Mesenchymal stem cell (in vitro differentiated cells and primary cell): ENCODE results near the gene HADH.
"Not testable (repeated sequence)": the region's sequence is repeated elsewhere in the genome, so short reads cannot be mapped to it uniquely, and the experiment has no call there.

Experiments used
- DNase-seq: peaks from one replicate; pipeline ENCODE4 v3.0.0-alpha.2; 2013
- H2AFZ ChIP-seq: one replicate; pipeline ENCODE4 v1.6.1; 2013; ENCODE audit warnings: low read depth, mild to moderate bottlenecking, control low read depth, inconsistent platforms, low read length, moderate library complexity
- H2AK5ac ChIP-seq: 2 replicates; pipeline ENCODE4 v1.6.1; 2013; ENCODE audit warnings: low read length, moderate library complexity, mild to moderate bottlenecking, inconsistent platforms; ENCODE audit not compliant: severe bottlenecking
- H2BK120ac ChIP-seq: one replicate; pipeline ENCODE4 v1.6.1; 2013; ENCODE audit warnings: low read depth, mild to moderate bottlenecking, inconsistent platforms, low read length, moderate library complexity
- H2BK12ac ChIP-seq, 2 experiments: one replicate each; pipeline ENCODE4 v1.6.1; 2013; ENCODE audit warnings: inconsistent platforms in 2 of 2, low read length in 2 of 2, mild to moderate bottlenecking in 2 of 2, moderate library complexity in 2 of 2, control low read depth in 1 of 2
- H2BK15ac ChIP-seq: one replicate; pipeline ENCODE4 v1.6.1; 2013; ENCODE audit warnings: mild to moderate bottlenecking, low read depth, inconsistent platforms; ENCODE audit not compliant: poor library complexity, severe bottlenecking
- H2BK5ac ChIP-seq: 2 replicates; pipeline ENCODE4 v1.6.1; 2013; ENCODE audit warnings: low read depth, mild to moderate bottlenecking, low read length, control low read depth, inconsistent platforms; ENCODE audit not compliant: poor library complexity, severe bottlenecking
- H3K14ac ChIP-seq, 2 experiments: one replicate each; pipeline ENCODE4 v1.6.1; 2013; ENCODE audit warnings: inconsistent platforms in 2 of 2, low read length in 2 of 2, control low read depth in 1 of 2, mild to moderate bottlenecking in 1 of 2, moderate library complexity in 1 of 2
- H3K18ac ChIP-seq, 2 experiments: one replicate each; pipeline ENCODE4 v1.6.1; 2013; ENCODE audit warnings: inconsistent platforms in 2 of 2, low read length in 2 of 2, control low read depth in 1 of 2, low read depth in 1 of 2, mild to moderate bottlenecking in 1 of 2
- H3K23ac ChIP-seq, 2 experiments: one replicate each; pipeline ENCODE4 v1.6.1; 2013; ENCODE audit warnings: inconsistent platforms in 2 of 2, low read length in 2 of 2, mild to moderate bottlenecking in 2 of 2, moderate library complexity in 2 of 2, control low read depth in 1 of 2
- H3K27ac ChIP-seq: 2 replicates; pipeline ENCODE4 v1.5.1; 2013; ENCODE audit warnings: mild to moderate bottlenecking, moderate library complexity, low read length, control low read depth, inconsistent platforms; ENCODE audit not compliant: poor library complexity, severe bottlenecking
- H3K27me3 ChIP-seq, 2 experiments: 2 replicates each; pipeline versions ENCODE4 v1.6.1 to v1.7.0; 2013; ENCODE audit warnings: low read length in 2 of 2, mild to moderate bottlenecking in 2 of 2, moderate library complexity in 2 of 2, control low read depth in 1 of 2, inconsistent platforms in 1 of 2; ENCODE audit not compliant: control insufficient read depth in 1 of 2, insufficient read depth in 1 of 2
- H3K36me3 ChIP-seq, 2 experiments: 2 replicates each; pipeline versions ENCODE4 v1.6.1 to v1.7.0; 2013; ENCODE audit warnings: low read length in 2 of 2, control low read depth in 1 of 2, inconsistent platforms in 1 of 2, low read depth in 1 of 2, mild to moderate bottlenecking in 1 of 2; ENCODE audit not compliant: insufficient read depth in 2 of 2, control insufficient read depth in 1 of 2
- H3K4ac ChIP-seq, 2 experiments: one replicate each; pipeline ENCODE4 v1.6.1; 2013; ENCODE audit warnings: inconsistent platforms in 2 of 2, low read length in 2 of 2, mild to moderate bottlenecking in 2 of 2, moderate library complexity in 2 of 2, control low read depth in 1 of 2, low read depth in 1 of 2
- H3K4me1 ChIP-seq: 2 replicates; pipeline ENCODE4 v1.6.1; 2013; ENCODE audit warnings: low read depth, low read length, control low read depth; ENCODE audit not compliant: control insufficient read depth, insufficient read depth
- H3K4me2 ChIP-seq: 2 replicates; pipeline ENCODE4 v1.6.1; 2013; ENCODE audit warnings: low read length, mild to moderate bottlenecking, inconsistent platforms; ENCODE audit not compliant: poor library complexity, severe bottlenecking
- H3K4me3 ChIP-seq, 2 experiments: 2 replicates each; pipeline versions ENCODE4 v1.5.1 to v1.7.0; 2013; ENCODE audit warnings: low read length in 2 of 2, mild to moderate bottlenecking in 2 of 2, control low read depth in 1 of 2, low read depth in 1 of 2; ENCODE audit not compliant: insufficient read depth in 1 of 2
- H3K79me1 ChIP-seq: replicated peaks from 2 replicates; pipeline ENCODE4 v1.6.1; 2013; ENCODE audit warnings: mild to moderate bottlenecking, control low read depth, low read length, inconsistent platforms; ENCODE audit not compliant: poor library complexity, severe bottlenecking
- H3K9ac ChIP-seq: 2 replicates; pipeline ENCODE4 v1.7.0; 2013; ENCODE audit warnings: mild to moderate bottlenecking, low read length, moderate library complexity
- H3K9me3 ChIP-seq: 2 replicates; pipeline ENCODE4 v1.7.0; 2013; ENCODE audit warnings: mild to moderate bottlenecking, low read length; ENCODE audit not compliant: control insufficient read depth
- H4K8ac ChIP-seq: one replicate; pipeline ENCODE4 v1.6.1; 2013; ENCODE audit warnings: inconsistent platforms, mild to moderate bottlenecking, low read length, moderate library complexity
- H4K91ac ChIP-seq: one replicate; pipeline ENCODE4 v1.6.1; 2013; ENCODE audit warnings: mild to moderate bottlenecking, low read length, inconsistent platforms
- WGBS: methylation state at CpG from one replicate; pipeline ENCODE4 v1.1.7; 2013; ENCODE audit warnings: mixed read lengths; 5-methylcytosine and 5-hydroxymethylcytosine counted together

HADH gene

DNA sequence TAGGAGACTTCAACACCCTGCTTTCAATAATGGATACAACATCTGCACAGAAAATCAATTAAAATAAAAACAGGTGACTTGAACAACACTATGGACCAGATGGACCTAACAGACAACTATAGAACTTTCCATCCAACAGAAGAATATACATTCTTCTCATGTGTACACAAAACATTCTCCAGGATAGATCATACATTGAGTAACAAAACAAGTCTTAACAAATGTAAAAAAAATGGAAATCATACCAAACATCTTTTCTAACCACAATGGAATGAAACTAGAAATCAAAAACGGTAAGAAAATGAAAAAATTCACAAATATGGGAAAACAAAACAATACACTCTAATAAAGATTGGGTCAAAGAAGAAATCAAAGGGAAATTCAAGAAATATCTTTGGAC, 33.7 kb upstream of the HADH start:
- H3K23ac ChIP-seq: no peak overlapping the region
- H3K18ac ChIP-seq: no peak overlapping the region
- no peak overlapping the region for H3K4me2 ChIP-seq
- no peak for DNase-seq
- no peak overlapping the region for H3K27ac ChIP-seq
- peaks cover 0 to 8% of the 10 kb centered on the region in 2 experiments for H3K36me3 ChIP-seq
- no peaks in the 10 kb centered on the region for H3K27me3 ChIP-seq
- H2AK5ac ChIP-seq: no peak overlapping the region
- H2BK5ac ChIP-seq: no peak overlapping the region
- no peak overlapping the region for H3K4me3 ChIP-seq
- WGBS: no CpG with 5 or more reads among the region's 1 CpG
- no peak overlapping the region for H2BK12ac ChIP-seq
- H3K9me3 ChIP-seq: no peaks in the 10 kb centered on the region
- no peak overlapping the region for H3K4ac ChIP-seq
- no peaks in the 10 kb centered on the region for H3K79me1 ChIP-seq
- no peak overlapping the region for H2AFZ ChIP-seq
- H4K8ac ChIP-seq: no peak overlapping the region
- H4K91ac ChIP-seq: no peak overlapping the region
- no peak overlapping the region for H3K14ac ChIP-seq
- H2BK15ac ChIP-seq: no peak overlapping the region
- H2BK120ac ChIP-seq: no peak overlapping the region
- H3K4me1 ChIP-seq: peaks cover 2% of the 10 kb centered on the region
- no peak overlapping the region for H3K9ac ChIP-seq

DNA sequence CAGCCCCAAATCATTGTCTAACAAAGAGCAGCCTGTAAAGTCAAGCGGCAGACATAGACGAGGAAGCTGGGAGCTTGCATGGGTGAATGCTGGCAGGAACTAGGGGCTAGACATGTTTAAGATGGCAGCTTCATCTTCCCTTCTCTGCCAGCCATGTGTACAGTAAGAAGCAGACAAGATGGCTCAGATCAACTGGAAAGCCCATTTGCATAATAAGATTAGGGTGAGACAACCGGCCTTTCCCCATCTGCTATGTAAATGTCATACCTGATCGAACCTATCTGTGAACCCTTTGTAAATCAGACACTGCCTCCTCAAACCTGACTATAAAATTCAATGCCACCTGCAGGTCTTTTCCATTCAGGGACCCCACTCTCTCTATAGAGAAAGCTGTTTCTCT, 22.8 kb upstream of the HADH start:
- Histone ChIP-seq H3K79me1 (no peaks in the 10 kb centered on the region), H3K27ac (no peak overlapping the region), H2BK12ac (no peak overlapping the region), H3K14ac (no peak overlapping the region), H3K9me3 (no peaks in the 10 kb centered on the region), H2AK5ac (no peak overlapping the region), H3K23ac (no peak overlapping the region), H3K4me2 (no peak overlapping the region), H2BK120ac (no peak overlapping the region), H4K91ac (no peak overlapping the region), H3K27me3 (no peaks in the 10 kb centered on the region), H3K36me3 (no peaks in the 10 kb centered on the region), H4K8ac (no peak overlapping the region), H2BK5ac (no peak overlapping the region), H3K4ac (no peak overlapping the region), H3K4me1 (no peaks in the 10 kb centered on the region), H3K18ac (no peak overlapping the region), H2BK15ac (no peak overlapping the region), H3K9ac (no peak overlapping the region), H2AFZ (no peak overlapping the region), H3K4me3 (no peak overlapping the region)
- no peak for DNase-seq
- WGBS: 84% methylated on average over 4 of the region's 4 CpGs

GRCh38 chr4:107967519-107967918, 22.2 kb upstream of the HADH start:
- H2AFZ ChIP-seq, H2BK5ac ChIP-seq, H3K4me2 ChIP-seq, H2BK12ac ChIP-seq, H3K9ac ChIP-seq, H2AK5ac ChIP-seq, H3K36me3 ChIP-seq, H3K14ac ChIP-seq, H3K18ac ChIP-seq, DNase-seq, H3K79me1 ChIP-seq, H3K9me3 ChIP-seq, H2BK120ac ChIP-seq, H3K4me1 ChIP-seq, H3K27me3 ChIP-seq, H3K4ac ChIP-seq, H2BK15ac ChIP-seq, H3K27ac ChIP-seq, H3K23ac ChIP-seq, H4K8ac ChIP-seq, H3K4me3 ChIP-seq, H4K91ac ChIP-seq: not testable (repeated sequence)

DNA sequence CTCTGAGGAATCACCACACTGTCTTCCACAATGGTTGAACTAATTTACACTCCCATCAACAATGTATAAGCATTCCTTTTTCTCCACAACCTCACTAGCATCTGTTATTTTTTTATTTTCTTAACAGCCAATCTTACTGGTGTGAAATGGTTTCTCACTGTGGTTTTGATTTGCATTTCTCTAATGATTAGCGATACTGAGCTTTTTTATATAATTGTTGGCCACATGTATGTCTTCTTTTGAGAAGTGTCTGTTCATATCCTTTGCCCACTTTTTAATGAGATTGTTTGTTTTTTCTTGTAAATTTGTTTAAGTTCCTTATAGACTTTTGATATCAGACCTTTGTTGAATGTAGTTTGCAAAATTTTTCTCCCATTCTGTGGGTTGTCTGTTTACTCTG, 21.8 kb upstream of the HADH start:
- not testable (repeated sequence) for H2BK15ac ChIP-seq, H3K14ac ChIP-seq, H2BK120ac ChIP-seq, H3K9ac ChIP-seq, H3K23ac ChIP-seq, DNase-seq, H2AK5ac ChIP-seq, H3K79me1 ChIP-seq, H3K4me2 ChIP-seq, H3K27ac ChIP-seq, H3K9me3 ChIP-seq, H3K4me3 ChIP-seq, H2AFZ ChIP-seq, H2BK12ac ChIP-seq, H3K27me3 ChIP-seq, H2BK5ac ChIP-seq, H3K4ac ChIP-seq, H4K91ac ChIP-seq, H3K36me3 ChIP-seq, H3K4me1 ChIP-seq, H4K8ac ChIP-seq, H3K18ac ChIP-seq
- 100% methylated on average over 1 of the region's 1 CpG for WGBS
